ENCODE measurements around the gene SLC38A10.

Gene SLC38A10

DNA sequence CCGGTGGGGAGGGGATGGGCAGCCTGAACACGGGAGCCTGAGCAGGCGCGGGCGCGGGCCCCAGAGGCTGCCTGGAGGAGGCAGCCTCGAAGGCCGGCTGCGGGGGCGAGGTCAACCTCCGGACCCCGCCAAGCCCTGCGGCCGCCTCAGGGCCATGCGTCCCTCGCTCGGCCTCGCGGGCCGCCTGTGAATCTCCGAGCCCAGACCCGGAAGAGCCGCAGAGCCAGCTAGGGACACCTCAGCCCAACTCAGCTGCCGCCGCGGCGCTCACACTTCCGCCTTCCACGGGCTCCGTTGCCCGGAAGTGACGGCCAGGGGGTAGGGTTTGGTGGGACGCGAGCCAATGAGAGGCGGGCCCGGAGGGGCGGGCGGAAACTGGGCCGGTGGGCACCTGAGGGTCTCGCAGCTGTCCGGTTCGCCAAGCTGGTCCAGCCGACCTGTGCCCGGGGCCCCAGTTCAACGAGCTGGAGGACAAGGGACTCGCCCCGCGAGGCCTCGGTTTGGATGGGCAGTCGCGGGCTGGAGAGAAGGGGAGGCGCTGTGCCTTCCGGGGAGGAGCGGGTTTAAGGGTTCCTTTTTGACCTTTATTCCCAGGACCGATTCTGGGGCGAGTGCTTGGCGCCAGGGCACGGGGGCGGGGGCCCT, at the start of gene SLC38A10:
SLC38A10 (minus strand) TSS at position 277 of the 645 bp plus-strand sequence. CDS start 386 bp downstream, outside the sequence.
- DNase-seq = peak; percentile 91

DNA sequence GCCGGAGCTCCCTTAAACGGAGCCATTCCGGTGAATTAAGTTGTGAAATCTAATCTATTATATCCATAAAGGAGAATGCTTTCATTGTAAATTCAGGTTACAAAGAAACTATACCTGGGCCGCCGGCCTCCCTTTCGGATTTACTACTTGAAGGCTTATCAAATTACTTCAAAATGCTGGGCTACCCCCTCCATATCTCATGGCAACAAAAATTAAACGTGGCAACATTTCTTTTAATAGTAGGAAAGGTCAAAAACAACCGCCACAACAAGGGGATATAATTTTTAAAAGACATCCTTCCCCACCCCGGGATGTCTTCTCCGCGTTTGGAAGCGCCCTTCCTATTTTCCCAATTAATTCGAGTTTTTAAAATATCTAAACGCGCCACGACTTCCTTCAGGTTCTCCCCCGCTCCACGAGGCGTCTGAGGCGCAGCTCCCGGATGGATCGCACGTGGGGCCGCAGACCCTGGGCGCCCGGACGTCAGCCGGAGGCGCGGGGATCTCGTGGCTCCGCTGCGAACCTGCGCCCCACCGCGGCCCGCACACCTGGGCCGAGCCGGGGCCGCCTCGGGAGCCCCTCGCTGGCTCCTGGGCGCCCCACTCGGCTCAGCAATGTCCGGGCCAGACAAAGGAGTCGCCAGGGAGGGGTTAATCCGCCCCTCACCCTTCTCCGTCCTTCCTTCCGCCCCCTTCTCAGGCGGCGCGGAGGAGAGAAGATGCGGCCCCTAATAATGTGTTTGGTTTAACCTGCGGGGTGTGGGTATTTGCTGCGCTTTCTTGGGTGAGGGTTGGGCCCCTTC, 47.4 kb upstream of the SLC38A10 start:
- DNase-seq = no peak

DNA sequence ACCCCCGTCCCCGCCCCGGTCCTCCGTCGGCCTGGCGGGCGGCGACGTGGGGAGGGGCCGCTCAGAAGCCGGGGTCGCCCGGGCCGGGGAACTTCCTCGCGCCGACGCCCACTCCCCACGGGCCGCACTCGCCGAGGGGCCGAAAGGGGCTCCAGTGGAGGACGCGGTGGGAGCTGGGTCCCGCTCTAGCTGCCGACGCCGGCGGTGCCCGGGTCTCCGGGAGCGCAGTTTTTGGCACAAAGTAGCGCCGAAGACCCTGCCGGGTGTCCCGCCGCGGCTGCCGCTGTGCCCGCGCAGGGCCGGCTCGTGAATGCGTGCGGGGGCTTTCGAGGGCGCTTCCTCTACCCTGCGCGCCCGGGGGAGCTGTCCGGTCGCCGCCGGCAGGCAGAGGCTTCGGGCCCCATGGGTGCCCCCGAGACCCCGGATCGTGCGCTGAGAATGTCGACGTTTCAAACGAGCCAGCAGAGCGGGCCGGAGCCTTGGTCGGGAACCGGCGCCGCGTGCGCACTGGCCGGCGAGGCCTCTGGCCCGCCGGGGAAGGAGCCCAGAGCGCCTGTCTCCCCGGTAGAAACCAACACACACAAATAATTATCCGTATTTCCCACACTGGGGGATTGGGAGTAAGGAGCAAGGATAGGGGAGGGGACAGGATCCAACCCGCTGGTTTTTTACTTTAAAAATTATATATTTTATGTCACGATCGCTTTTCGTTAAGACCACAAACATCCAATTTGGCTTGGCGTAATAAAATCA, 46.6 kb upstream of the SLC38A10 start:
- DNase-seq = no peak

DNA sequence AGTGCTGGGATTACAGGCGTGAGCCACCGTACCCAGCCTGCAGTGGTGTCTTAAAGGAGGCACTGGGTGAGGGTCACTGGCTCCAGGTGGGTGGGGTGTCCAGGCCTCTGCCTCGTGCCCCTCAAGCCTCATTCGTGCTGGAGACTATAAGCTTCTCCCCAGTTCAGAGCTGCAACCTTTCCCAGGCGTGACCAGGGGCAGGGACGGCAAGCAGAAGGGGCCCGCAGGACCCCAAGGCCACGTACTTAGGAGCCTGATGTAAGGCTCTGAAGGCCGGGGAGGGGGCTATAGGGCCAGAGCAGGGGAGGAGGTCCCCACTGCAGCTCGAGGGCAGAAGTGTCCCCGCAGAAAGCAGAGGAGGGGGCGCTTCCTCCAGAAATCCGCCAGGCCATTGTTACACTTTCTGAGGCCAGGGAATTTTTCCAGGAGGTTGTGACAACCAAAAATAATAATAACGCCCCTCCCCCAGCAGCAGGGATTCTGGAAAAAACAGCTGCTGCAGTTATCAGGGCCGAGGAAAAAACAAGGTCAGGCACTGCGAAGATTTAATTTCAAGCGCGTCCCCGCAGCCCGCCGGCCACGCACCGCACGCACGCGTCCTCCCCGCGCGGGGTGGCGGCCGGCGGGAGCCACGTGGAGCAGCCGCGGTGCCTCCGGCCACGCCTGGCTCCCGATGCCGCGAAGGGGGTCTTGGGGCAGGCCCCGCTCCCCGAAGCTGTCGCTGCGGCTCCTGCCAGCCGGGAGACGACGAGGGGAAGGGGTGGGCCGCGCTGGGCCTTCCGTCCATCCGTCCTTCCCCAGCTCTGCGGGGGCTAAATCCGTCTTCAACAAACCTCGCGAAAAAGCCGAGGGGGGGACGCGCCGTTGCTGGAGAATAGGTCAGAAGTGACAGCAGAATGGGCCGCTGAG, 45.8 kb upstream of the SLC38A10 start:
- DNase-seq = no peak

DNA sequence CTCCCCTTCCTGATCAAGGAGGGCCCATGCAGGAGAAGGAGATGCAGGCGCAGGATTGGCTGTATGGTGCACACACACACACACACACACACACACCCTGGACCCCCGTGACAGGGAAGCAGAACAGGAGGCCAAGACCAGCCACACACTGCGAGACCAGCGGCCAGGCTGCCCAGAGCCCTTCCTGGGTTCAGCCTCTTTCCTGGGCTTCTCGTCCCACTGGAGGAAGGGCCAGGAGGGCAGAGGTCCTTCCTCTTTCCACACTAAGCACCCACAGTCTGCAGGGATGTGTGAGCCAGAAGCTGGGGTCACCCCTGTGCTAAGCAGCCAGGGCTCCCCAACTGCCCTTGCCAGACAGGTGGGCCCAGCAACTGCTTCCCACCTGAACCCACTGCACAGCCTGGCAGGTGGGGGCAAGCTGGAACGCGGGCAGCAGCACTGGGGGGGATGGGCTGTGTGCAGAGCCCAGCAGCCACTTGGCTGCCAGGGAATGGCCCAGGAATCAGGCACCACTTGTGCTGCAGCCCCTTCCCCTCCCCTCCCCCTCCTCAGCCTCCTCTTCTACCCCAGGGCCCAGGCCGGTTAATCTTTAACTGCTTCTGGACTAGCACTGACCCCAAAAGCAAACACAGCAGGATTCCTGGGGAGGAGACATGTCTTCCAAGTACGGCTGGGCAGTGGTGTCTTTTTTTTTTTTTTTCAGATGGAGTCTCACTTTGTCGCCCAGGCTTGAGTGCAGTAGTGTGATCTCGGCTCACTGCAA, 44.6 kb upstream of the SLC38A10 start:
- no peak for DNase-seq

DNA sequence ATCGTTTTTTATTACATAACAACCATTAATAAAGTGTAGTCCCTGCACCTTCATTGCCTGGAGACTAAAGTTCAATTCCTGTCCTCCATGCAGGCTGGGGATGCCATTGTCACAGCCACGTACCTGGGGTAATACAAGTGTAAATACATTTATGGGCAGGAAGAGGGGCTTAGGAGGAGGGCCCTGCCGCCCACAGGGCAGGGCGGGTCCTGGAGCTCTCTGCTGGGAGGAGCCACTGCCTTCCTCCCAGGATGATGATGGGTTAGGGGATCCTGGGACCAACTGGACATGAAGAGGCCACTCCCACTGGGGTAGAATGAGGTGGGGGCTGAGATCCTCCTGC, 44.1 kb upstream of the SLC38A10 start:
- DNase-seq = no peak

DNA sequence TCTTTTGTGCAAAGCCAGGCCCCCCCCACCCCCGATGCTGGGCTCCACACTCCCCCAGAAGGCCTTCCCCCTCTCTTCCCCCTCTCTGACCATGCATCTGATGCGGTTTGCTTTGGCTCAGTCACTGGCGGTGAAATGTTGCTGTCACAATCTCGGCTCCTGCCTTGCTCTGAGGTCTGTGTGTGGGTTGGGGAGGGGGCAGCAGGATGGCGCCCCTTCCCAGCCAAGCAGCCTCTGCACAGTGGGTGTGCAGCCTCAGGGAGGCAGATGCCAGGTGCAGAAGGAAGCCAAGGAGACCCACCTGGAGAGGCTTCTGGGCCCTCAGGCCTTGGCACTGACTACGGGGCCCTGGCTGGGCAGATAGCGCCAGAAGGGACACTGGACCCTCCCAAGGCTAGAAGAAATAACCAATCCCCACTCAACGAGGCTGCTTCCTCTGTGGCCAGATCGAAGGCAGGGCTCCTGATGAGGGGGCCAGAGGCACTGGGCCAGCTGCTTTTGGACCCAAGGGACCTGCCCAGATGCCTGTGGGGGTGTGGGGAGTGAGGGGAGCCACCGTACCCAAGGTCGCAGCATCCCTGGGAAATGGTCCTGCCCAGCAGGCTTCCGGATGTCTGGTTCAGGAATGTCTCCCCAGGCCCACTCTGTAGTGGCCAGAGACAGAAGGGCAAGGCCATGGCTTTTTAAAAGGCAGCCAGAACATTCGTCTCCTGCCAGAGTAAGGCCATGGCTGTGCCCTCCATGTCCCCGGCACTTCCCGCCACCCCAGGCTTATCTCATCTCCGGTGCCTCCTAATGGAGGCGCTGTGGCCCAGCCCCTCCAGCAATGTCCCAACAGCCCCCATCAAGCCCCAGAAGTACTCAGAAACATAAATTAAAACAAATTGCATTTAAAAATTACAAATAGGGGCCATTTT, 43.4 kb upstream of the SLC38A10 start:
- no peak for DNase-seq

DNA sequence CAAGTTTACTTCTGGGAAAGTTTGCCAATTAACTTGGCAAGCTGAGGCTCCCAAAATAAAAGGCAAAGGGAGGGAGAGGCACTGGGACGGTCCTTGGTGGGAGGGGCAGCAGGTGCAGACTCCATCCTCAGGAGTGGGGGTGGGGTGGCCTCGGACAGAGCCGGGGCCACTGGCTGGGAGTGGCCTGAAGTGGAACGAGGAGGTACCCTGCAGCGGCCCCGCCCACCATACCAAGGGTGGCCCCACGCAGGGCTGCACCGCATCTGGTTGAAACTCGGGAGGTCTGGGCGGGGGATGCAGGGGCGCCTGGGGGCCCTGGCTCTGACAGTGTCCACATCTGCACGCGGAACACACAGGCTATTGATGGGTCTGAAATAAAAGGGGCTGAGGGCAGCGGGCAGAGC, 42.4 kb upstream of the SLC38A10 start:
- DNase-seq = no peak

DNA sequence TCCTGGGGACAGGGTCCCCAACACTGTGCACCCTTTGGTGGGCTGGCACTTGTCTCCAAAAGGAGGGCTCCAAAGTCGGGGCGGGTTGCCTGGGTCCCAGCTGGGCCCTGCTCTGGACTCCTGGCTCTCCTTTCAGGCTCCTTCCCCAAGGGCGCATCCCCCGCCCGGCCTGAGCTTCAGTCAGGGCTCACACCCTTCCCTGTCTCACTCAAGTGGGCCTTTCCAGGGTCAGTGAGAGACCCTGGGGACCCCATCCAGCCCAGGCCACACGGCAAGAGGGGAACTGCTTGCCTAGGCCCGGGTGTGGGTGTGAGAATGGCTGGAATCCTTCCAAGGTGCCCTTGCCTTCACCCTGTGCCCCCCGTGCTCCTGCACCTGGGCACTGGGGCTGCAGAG, 41.8 kb upstream of the SLC38A10 start:
- DNase-seq = no peak

DNA sequence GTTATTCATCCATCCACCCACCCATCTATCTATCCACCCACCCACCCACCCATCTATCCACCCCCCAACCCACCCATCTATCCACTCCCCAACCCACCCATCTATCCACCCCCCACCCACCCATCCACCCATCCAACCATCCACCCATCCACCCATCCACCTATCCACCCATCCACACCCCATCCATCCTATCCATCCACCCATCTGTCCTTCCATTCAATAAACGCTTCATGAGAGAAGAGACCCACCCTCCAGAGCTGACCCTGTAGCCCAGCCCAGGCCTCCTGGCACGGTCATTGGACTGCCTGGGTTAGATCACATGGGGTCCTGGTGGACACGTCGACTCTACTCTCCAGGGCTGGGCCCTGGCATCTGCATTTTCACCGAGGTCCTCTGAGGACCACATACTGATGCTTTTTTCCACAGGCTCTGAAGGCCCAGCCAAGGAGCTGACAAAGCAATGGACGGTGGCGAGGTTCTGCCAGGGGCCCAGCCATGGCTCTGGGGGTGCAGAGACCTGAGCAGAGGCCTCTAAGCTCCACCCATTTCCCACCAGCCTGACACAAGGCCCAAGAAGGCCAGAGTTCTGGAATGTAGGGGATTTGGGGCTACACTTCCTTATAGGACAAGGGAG, 41.3 kb upstream of the SLC38A10 start:
- DNase-seq = no peak

DNA sequence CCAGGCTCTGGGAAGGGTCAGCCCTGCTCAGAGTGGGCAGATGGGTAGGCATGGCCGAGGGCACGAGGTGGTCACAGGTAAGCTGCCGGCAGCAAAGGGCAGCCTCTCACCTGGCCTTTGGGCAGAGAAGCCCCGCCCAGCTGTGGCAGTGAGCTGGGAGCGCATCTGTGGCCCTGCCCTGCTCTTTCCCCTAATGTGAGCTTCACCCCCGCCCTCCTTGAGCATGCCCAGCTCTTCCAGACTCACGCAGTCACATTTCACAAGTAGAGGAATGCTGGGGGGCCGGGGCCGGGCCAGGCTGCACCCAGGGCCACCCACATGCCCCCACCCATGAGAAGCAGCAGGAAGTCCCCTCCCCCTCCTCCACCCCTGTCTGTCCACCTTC, 40.7 kb upstream of the SLC38A10 start:
- DNase-seq = no peak

DNA sequence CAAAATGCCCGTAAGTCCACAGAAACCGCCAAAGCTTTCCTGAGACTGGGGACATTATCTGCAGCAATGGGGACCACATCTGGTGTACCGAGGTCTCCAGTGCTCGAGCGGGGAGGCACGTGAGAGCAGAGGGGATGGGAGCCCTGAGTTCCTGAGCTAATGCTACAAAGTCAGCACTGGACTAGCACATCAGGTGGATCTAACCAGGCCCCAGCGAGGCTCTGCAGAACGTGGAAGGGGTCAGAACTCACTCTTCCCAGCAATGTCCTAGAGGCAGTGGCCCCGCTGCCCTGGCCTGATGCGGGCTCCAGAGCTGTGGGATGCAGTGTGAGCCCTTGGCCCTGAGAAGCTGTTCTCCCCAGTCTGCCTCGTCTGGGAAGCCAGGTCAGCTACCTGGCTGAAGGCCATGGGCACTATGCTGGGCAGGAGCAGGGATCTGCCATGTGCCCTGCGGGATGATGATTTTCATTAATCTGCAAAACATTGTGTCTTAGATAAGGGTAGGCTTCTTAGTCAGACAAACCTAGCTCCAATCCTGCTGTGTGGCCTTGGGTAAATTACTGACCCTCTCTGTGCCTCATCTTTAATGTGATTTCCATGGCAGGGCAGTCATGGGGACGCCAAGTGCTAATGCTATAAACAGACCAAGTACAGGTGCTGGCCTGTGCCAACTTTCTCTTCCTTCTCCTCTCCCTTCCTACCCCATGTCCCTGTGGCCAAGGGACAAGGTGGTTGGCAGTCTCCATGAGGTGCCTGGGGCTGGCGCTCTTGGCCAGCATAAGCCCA, 40.1 kb upstream of the SLC38A10 start:
- no peak for DNase-seq

DNA sequence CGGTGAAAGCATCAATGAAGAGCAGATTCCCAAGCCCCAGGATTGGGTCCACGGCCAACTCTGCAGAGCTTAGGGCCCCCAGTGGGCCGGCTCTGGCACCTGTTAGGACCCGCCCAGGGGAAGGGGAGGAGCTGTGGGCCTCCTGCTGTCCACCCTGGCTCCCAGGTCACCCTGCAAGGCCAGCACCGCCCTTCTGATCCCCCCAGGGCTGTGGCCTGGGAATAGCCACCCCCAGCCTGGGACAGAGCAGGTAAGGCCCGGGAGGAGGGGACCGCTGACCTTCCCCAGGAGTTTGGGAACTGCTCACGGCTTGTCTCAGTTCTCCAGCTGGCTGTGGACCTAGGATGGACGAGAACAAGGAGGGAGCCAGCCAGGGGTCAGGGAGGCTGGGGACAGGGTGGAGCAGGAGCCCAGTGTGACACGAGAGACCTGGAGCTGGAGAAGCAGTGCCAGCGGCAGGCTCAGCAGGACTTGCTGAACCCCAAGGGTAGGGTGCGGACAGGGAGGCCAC, 39.3 kb upstream of the SLC38A10 start:
- DNase-seq = no peak

DNA sequence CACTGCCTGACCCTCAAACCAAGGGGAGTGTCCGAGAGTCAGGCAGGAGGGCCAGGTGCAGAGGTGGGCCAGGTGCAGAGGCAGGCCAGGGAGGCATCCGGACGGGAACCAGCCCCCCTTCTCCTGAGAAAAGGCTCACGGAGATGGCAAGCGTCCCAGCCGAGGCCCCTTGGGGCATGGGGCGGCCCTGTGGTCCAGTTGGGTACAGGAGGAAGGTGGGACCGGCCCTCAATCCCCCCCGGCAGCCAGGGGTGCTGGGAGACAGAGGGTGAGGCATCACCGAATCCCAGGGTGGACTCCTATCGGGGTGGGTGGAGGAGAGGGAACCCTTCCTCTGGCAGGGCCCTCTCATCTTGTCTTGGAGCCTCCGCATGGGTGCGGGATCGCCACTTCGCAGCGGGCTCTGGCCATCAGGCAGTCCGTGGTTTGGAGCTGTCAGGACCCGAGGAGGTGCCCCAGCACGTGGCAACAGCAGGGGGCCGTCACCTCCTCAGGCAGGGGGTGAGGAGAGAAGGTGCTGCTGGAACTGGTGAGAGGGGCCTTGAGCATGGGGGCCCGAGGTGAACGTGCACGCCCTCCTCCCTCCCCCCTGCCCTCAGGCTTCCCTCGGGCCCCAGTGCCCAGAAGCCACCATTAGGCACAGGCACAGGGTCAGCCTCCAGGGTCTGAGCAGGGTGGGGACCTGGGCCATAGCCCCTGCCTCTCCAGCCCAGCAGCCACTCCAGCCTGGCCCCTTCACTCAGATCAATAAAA, 38.7 kb upstream of the SLC38A10 start:
- DNase-seq = no peak

DNA sequence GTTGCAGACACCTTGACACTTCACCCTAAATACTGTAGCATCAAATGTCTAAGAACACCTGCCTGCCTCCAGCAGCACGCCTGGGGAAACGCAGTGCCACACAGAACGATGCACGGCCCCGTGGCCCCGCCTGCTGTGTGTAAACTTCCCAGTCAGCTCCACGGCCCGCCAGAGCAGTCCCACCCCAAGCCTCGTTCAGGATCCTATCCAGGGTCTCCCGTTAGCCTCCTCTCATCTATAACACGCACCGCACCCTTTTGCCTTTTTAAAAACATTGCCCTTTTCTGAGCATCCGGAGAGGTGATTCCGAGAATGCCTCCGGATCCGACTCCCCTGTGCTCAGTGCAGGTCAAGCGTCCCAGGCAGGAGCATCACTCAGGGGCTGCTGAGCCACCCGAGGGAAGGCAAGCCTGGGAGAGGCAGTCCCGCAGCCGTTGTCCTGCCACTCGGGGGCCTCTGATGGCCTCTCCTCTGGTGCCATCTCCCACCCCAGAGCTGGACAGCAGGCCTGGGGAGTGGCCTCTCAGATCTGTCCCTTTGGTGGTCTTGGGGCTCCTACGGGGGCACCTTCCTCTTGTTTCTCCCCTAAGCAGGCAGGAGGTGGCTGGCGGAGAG, 37.9 kb upstream of the SLC38A10 start:
- no peak for DNase-seq

DNA sequence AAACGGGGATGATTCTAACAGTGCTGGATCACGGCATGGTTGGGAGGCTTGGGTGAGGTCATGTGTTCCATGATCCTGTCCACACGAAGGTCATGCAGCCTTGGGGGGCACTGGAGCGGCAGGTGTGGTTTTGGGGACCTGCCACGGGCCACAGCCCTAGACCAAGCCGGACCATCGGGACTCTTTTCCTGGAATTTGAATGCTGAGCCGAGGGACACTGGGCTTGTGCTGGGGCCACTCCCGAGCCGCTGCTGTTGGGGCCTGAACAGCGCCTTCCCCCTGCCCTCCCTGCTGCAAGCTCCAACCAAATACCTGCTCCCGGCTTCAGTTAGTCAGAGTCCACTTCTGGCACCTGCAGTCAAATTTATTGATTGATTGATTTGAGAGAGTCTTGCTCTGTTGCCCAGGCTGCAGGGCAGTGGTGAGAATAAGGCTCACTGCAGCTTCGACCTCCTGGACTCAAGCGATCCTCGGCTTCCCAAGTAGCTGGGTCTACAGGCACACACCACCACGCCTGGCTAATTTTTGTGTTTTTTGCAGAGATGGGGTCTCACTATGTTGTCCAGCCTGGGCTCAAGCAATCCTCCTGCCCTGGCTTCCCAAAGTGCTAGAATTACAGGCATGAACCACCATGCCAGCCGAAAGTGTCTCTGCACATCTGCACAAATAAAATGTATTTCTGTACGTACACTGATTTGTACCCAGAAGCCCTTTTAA, 37.2 kb upstream of the SLC38A10 start:
- no peak for DNase-seq

DNA sequence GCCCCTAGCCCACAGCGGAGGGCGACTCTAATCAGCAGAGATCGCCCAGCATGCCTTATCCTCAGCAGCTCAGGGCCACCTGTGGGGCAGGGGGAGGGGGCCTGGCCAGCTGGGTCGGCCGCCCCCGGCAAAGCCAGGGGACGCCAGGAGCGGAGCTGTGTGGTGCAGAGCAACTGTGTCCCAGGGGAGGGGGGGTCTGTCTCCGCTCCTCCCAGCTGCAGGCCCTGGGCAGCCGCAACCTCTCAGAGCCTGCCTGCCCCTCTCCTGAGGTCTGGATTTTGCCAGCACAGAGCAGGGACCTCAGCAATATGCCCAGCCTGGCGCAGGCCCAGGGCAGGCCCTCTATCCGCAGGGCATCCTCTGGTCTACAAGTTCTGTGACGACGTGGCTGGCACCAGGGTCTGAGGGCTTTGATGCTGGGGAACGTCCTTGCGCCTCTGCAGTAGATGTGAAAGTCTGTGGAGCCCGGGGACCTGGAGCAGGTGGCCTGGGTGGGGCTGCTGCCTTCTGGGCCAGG, 36.5 kb upstream of the SLC38A10 start:
- no peak for DNase-seq

Data from stimulated activated CD4-positive, alpha-beta T cell treated with anti-CD3 and anti-CD28 coated beads, Interleukin-1b, Interleukin-23, amount 100 ng/mL, for 48 hours (primary cell).